ENCODE data around the gene NSMF. TPM values are rescaled to one million over a fixed set of nuclear protein-coding genes. Genes with fewer than 3 reads are reported as not detected.

The NSMF gene
- total and polyA plus RNA-seq, 2 donors (not counting 3 experiments of a cell fraction or from before 2014, with no cell fraction given), result 43.3 to 53.7 TPM

GRCh38 chr9:137502008-137502911, 43.1 kb upstream of the NSMF start:
- no peaks in the 10 kb centered on the region for H4K20me1 ChIP-seq (replicated peaks; ENCODE audit: control insufficient read depth, extremely low read depth, insufficient read depth, low read length)
- dilution Hi-C loops (cut with MboI; ENCODE audit: extremely low pct_ligation_motif_present, low sequenced_read_pairs), result no loop called here
- H3K9me3 ChIP-seq (replicated peaks; ENCODE audit: control insufficient read depth, insufficient read depth, low read length), result no peaks in the 10 kb centered on the region
- no peak overlapping the region for H3K27ac ChIP-seq (ENCODE audit: insufficient read depth, low read depth, low read length)
- H2AFZ ChIP-seq (ENCODE audit: low read depth, low read length), result no peak overlapping the region
- ChIA-PET POLR2A (no interaction called here), CTCF (no interaction called here)
- no peaks in the 10 kb centered on the region for H3K79me2 ChIP-seq (ENCODE audit: control insufficient read depth, insufficient read depth, low read length)
- H3K27me3 ChIP-seq (ENCODE audit: control insufficient read depth in 2 of 2, insufficient read depth in 2 of 2, low read length in 2 of 2), result no peaks in the 10 kb centered on the region
- intact Hi-C loops (cut with micrococcal nuclease), result no loop called here
- TF ChIP-seq CTCF (IDR thresholded peaks at IDR 0.05; ENCODE audit: extremely low read depth in 1 of 2, insufficient read depth in 1 of 2, low read depth in 1 of 2, low read length in 2 of 2) (no peak), POLR2AphosphoS5 (IDR thresholded peaks at IDR 0.05; ENCODE audit: insufficient read depth, low read depth, low read length) (no peak), EZH2 (IDR thresholded peaks at IDR 0.05; ENCODE audit: borderline replicate concordance, low read depth, low read length, severe bottlenecking) (no peak), FOS (IDR thresholded peaks at IDR 0.05; ENCODE audit: borderline replicate concordance, insufficient read depth, low read length) (no peak)
- H3K4me2 ChIP-seq (ENCODE audit: insufficient read depth, low read length), result no peak overlapping the region
- H3K36me3 ChIP-seq (ENCODE audit: control insufficient read depth in 2 of 2, extremely low read depth in 1 of 2, insufficient read depth in 2 of 2, low read length in 2 of 2), result no peaks in the 10 kb centered on the region
- no peak for FAIRE-seq
- no peak overlapping the region for H3K9ac ChIP-seq (replicated peaks; ENCODE audit: extremely low read depth, insufficient read depth, low read length)
- no TSS peak for BruUV-seq (replicated peaks)
- DNase-seq (ENCODE audit: low read depth, low spot score), result no peak
- no peaks in the 10 kb centered on the region for H3K9me1 ChIP-seq (replicated peaks; ENCODE audit: control insufficient read depth, extremely low read depth, insufficient read depth, low read length)
- no peak overlapping the region for H3K4me3 ChIP-seq (replicated peaks in 1 of 3; ENCODE audit: insufficient read depth in 1 of 3, low read depth in 1 of 3, low read length in 3 of 3)
- no peaks in the 10 kb centered on the region for H3K4me1 ChIP-seq (ENCODE audit: control insufficient read depth, extremely low read depth, insufficient read depth, low read length)
